A549 (cell line): ENCODE results near the gene TBC1D8.

Experiments
- CTCF ChIP-seq: fragments of >200 bp; sonication (Bioruptor Twin); formaldehyde crosslinking; IDR thresholded peaks from 3 replicates; pipeline ENCODE4 v1.5.1; 2016
- FOSL2 ChIP-seq, 2 experiments: fragments of 450-650 bp in 1 of 2; fragments of >200 bp in 1 of 2; sonication (Bioruptor Twin) in 1 of 2; formaldehyde crosslinking; IDR thresholded peaks; 2 replicates each; pipeline versions ENCODE4 v1.5.0 to v1.6.1; 2016 to 2020; ENCODE audit warnings: mild to moderate bottlenecking in 1 of 2, moderate library complexity in 1 of 2
- HDAC2 ChIP-seq: fragments of 200-600 bp; sonication (generic); IDR thresholded peaks from 2 replicates; pipeline ENCODE4 v1.6.1; 2016
- JUN ChIP-seq, 2 experiments: fragments of >200 bp; sonication (Bioruptor Twin); formaldehyde crosslinking; IDR thresholded peaks; 2 replicates in 1 of 2; 3 replicates in 1 of 2; pipeline ENCODE4 v1.6.1; 2016 to 2017
- MAFK ChIP-seq: fragments of 450-650 bp; IDR thresholded peaks from 2 replicates; pipeline ENCODE4 v1.6.1; 2014; ENCODE audit not compliant: partially characterized antibody
- POLR2A ChIP-seq: IDR thresholded peaks from 2 replicates; pipeline ENCODE4 v1.6.1; 2012; ENCODE audit warnings: mild to moderate bottlenecking, low read length
- POLR2AphosphoS2 ChIP-seq: conservative IDR thresholded peaks from 2 replicates; pipeline ENCODE4 v1.6.1; 2012; ENCODE audit warnings: low read length, improper control_type of control experiment, inconsistent platforms
- RAD21 ChIP-seq, 2 experiments: fragments of >200 bp in 1 of 2; sonication (Bioruptor Twin) in 1 of 2; formaldehyde crosslinking in 1 of 2; IDR thresholded peaks in 1 of 2; conservative IDR thresholded peaks in 1 of 2; 2 replicates in 1 of 2; 3 replicates in 1 of 2; pipeline ENCODE4 v1.6.1; 2012 to 2018; ENCODE audit warnings: inconsistent platforms in 1 of 2
- USF2 ChIP-seq: fragments of 450-650 bp; IDR thresholded peaks from 2 replicates; pipeline ENCODE4 v1.6.1; 2014; ENCODE audit warnings: antibody characterized with exemption

- no peak for TF ChIP-seq CTCF
- no peak for TF ChIP-seq RAD21 (conservative IDR thresholded peaks at IDR 0.05 in 1 of 2, IDR thresholded peaks at IDR 0.05 in 1 of 2)
- no peak for TF ChIP-seq POLR2AphosphoS2
- no peak for TF ChIP-seq HDAC2
- TF ChIP-seq MAFK: no peak
- no peak for TF ChIP-seq JUN (IDR thresholded peaks at IDR 0.05)
- no peak for TF ChIP-seq POLR2A
- no peak for TF ChIP-seq USF2
- no peak for TF ChIP-seq FOSL2 (IDR thresholded peaks at IDR 0.05)
- no peak for TF ChIP-seq FOSL2 (CRISPR knock-in tag; IDR thresholded peaks at IDR 0.05)
These were observed 25.6 kb upstream of the TBC1D8 start for GRCh38 chr2:101176803-101177202.
